K562 (cell line): ENCODE results near the gene CHPF. TPM values are rescaled to one million over a fixed set of nuclear protein-coding genes. Genes with fewer than 3 reads are reported as not detected.

Experiments used
- BRD9 ChIP-seq: fragments of 450-650 bp; IDR thresholded peaks from 2 replicates; pipeline ENCODE4 v1.6.1; 2018; ENCODE audit warnings: low read depth; ENCODE audit not compliant: partially characterized antibody
- C11orf30 ChIP-seq: fragments of 450-650 bp; IDR thresholded peaks from 2 replicates; pipeline ENCODE4 v1.6.1; 2016; ENCODE audit warnings: low read depth, mild to moderate bottlenecking
- CREM ChIP-seq: IDR thresholded peaks from 2 replicates; pipeline ENCODE4 v1.6.1; 2014; ENCODE audit warnings: antibody characterized with exemption, low read depth
- CTBP1 ChIP-seq: fragments of 450-650 bp; IDR thresholded peaks from 2 replicates; pipeline ENCODE4 v1.6.1; 2016; ENCODE audit warnings: borderline replicate concordance
- CTCFL ChIP-seq: IDR thresholded peaks from 2 replicates; pipeline ENCODE4 v1.6.1; 2011; ENCODE audit warnings: borderline replicate concordance, low read depth, mild to moderate bottlenecking, moderate library complexity, low read length; ENCODE audit not compliant: insufficient read depth, poor library complexity, severe bottlenecking
- GATA2 ChIP-seq: sonication (generic); formaldehyde crosslinking; IDR thresholded peaks from 2 replicates; pipeline ENCODE4 v1.4.0; 2020; ENCODE audit warnings: mild to moderate bottlenecking, missing genetic modification reagents
- GATAD2A ChIP-seq: fragments of 450-650 bp; IDR thresholded peaks from 2 replicates; pipeline ENCODE4 v1.6.1; 2017
- HLTF ChIP-seq: fragments of 450-650 bp; IDR thresholded peaks from 2 replicates; pipeline ENCODE4 v1.6.1; 2016
- KAT7 ChIP-seq: sonication (generic); formaldehyde crosslinking; IDR thresholded peaks from 2 replicates; pipeline ENCODE4 v1.8.0; 2022; ENCODE audit warnings: missing genetic modification reagents, mild to moderate bottlenecking, borderline replicate concordance
- KDM5B ChIP-seq: fragments of 200-600 bp; sonication (generic); IDR thresholded peaks from 2 replicates; pipeline ENCODE4 v1.6.1; 2012; ENCODE audit warnings: low read depth, mild to moderate bottlenecking, moderate library complexity, low read length, control low read depth, inconsistent platforms; ENCODE audit not compliant: insufficient replicate concordance
- NR2C1 ChIP-seq, 2 experiments: fragments of 450-650 bp; IDR thresholded peaks; 2 replicates each; pipeline ENCODE4 v1.6.1; 2017; ENCODE audit warnings: mild to moderate bottlenecking in 2 of 2, antibody characterized with exemption in 1 of 2, inconsistent platforms in 1 of 2, missing compliant biosample characterization in 1 of 2, missing genetic modification characterization in 1 of 2
- NR2C2 ChIP-seq, 2 experiments: fragments of 200-800 bp in 1 of 2; sonication (Bioruptor generic) in 1 of 2; sonication (generic) in 1 of 2; formaldehyde crosslinking in 1 of 2; IDR thresholded peaks; 2 replicates each; pipeline versions ENCODE4 v1.6.1 to v1.8.0; 2016 to 2022; ENCODE audit warnings: mild to moderate bottlenecking in 1 of 2, missing compliant biosample characterization in 1 of 2, missing genetic modification characterization in 1 of 2, missing genetic modification reagents in 1 of 2
- PHB ChIP-seq: fragments of 250-450 bp; sonication (Bioruptor Pico); IDR thresholded peaks from 2 replicates; pipeline ENCODE4 v1.5.0; 2021
- RBM25 ChIP-seq: fragments of 200-400 bp; formaldehyde crosslinking; IDR thresholded peaks from 2 replicates; pipeline ENCODE4 v1.6.1; 2018; ENCODE audit warnings: low read length, low read depth, moderate library complexity; ENCODE audit not compliant: severe bottlenecking
- SMARCA5 ChIP-seq: fragments of 450-650 bp; IDR thresholded peaks from 2 replicates; pipeline ENCODE4 v1.6.1; 2016
- SP1 ChIP-seq: sonication (generic); formaldehyde crosslinking; IDR thresholded peaks from 2 replicates; pipeline ENCODE4 v1.8.1; 2022; ENCODE audit warnings: mild to moderate bottlenecking, missing genetic modification reagents
- STAT5B ChIP-seq: fragments of 250-450 bp; sonication (Bioruptor Pico); IDR thresholded peaks from 2 replicates; pipeline ENCODE4 v1.8.0; 2021; ENCODE audit warnings: mild to moderate bottlenecking, inconsistent platforms
- XRCC3 ChIP-seq: fragments of 450-650 bp; IDR thresholded peaks from 2 replicates; pipeline ENCODE4 v1.6.1; 2017; ENCODE audit warnings: mild to moderate bottlenecking, moderate library complexity
- YBX1 ChIP-seq: fragments of 450-650 bp; IDR thresholded peaks from 2 replicates; pipeline ENCODE4 v1.7.1; 2016; ENCODE audit warnings: mild to moderate bottlenecking
- ZFX ChIP-seq: sonication (generic); formaldehyde crosslinking; IDR thresholded peaks from 2 replicates; pipeline ENCODE4 v1.8.0; 2022; ENCODE audit warnings: mild to moderate bottlenecking, missing genetic modification reagents, moderate library complexity
- ZMIZ1 ChIP-seq, 2 experiments: fragments of 150-350 bp in 1 of 2; IDR thresholded peaks; 2 replicates each; pipeline ENCODE4 v1.6.1; 2012 to 2016; ENCODE audit warnings: low read depth in 2 of 2, low read length in 2 of 2, mild to moderate bottlenecking in 1 of 2, moderate library complexity in 1 of 2
- ZNF133 ChIP-seq: fragments of 250-450 bp; sonication (Bioruptor Pico); IDR thresholded peaks from 2 replicates; pipeline ENCODE4 v1.4.0; 2020; ENCODE audit warnings: mild to moderate bottlenecking
- ZNF316 ChIP-seq: fragments of 450-650 bp; IDR thresholded peaks from 2 replicates; pipeline ENCODE4 v1.6.1; 2016
- ZNF41 ChIP-seq: fragments of 250-450 bp; sonication (Bioruptor Pico); conservative IDR thresholded peaks from 2 replicates; pipeline ENCODE4 v1.4.0; 2020; ENCODE audit warnings: mild to moderate bottlenecking
- ZNF431 ChIP-seq: sonication (generic); formaldehyde crosslinking; IDR thresholded peaks from 2 replicates; pipeline ENCODE4 v1.8.0; 2022; ENCODE audit warnings: mild to moderate bottlenecking, missing genetic modification reagents
- ZSCAN32 ChIP-seq: fragments of 450-650 bp; formaldehyde crosslinking; IDR thresholded peaks from 2 replicates; pipeline ENCODE4 v1.4.0; 2020; ENCODE audit warnings: mild to moderate bottlenecking, moderate library complexity
- polyA plus RNA-seq, 8 experiments: library from polyadenylated mRNA; depleted of rRNA in 4 of 8; stranded (reverse) in 5 of 8; unstranded in 3 of 8; fragments of >200 nt; fragmentation: Nextera tagmentation in 2 of 8; fragmentation: Illumina TruSeq in 1 of 8; extraction: Ambion mirVana in 2 of 8; extraction: Trizol in 1 of 8; gene quantifications; 2 replicates each; pipeline versions ENCODE4 v1.2.1 to v1.2.3, GENCODE V29; 2011 to 2014; ENCODE audit warnings: inconsistent platforms in 1 of 8, missing spikeins in 1 of 8
- total RNA-seq, 7 experiments: library from RNA; depleted of rRNA in 6 of 7; stranded (reverse); fragments of >200 nt in 6 of 7; fragmentation: Illumina TruSeq in 2 of 7; extraction: Trizol in 2 of 7; gene quantifications; 2 replicates each; pipeline versions ENCODE4 v1.2.1 to v1.2.3, GENCODE V29; 2011 to 2021; ENCODE audit warnings: low replicate concordance in 1 of 7

CHPF gene
- total and polyA plus RNA-seq, 9 of the 15 experiments (the other 6 are each of a cell fraction or from before 2014, with no cell fraction given), result 0.15 to 57.2 (median 7.9) TPM

GRCh38 chr2:219509780-219510511, 33.7 kb downstream of the CHPF start (continued):
- TF ChIP-seq STAT5B (CRISPR knock-in tag), result no peak
- no peak for TF ChIP-seq RBM25
- TF ChIP-seq CREM, result peak; percentile 76
- peak; percentile 41; the same call in 1 of the 2 replicates for TF ChIP-seq SMARCA5
- peak in 1 of 2 experiments; percentile 94; a peak in 2 of 4 replicates for TF ChIP-seq ZMIZ1 (IDR thresholded peaks at IDR 0.05; ENCODE audit: low read depth in 2 of 2, low read length in 2 of 2)
- no peak for TF ChIP-seq KDM5B
- TF ChIP-seq ZNF41, result no peak
- peak; percentile 68 for TF ChIP-seq SP1 (CRISPR knock-in tag)
- no peak for TF ChIP-seq YBX1
- peak; percentile 75 for TF ChIP-seq CTBP1
- TF ChIP-seq CTCFL, result peak; percentile 77
- no peak for TF ChIP-seq ZNF316
- peak; percentile 91 for TF ChIP-seq GATA2 (CRISPR knock-in tag)
- no peak for TF ChIP-seq ZFX (CRISPR knock-in tag)
- peak; percentile 64; the same call in 1 of the 2 replicates for TF ChIP-seq NR2C2 (CRISPR knock-in tag; IDR thresholded peaks at IDR 0.05)
- peak; percentile 90 for TF ChIP-seq NR2C2 (tag; IDR thresholded peaks at IDR 0.05)
- TF ChIP-seq XRCC3, result no peak
- TF ChIP-seq HLTF, result peak; percentile 97
- TF ChIP-seq C11orf30, result no peak
- TF ChIP-seq GATAD2A, result peak; percentile 77
- TF ChIP-seq BRD9, result peak; percentile 39
- no peak for TF ChIP-seq ZNF133
- TF ChIP-seq KAT7, result no peak
- TF ChIP-seq NR2C1 (IDR thresholded peaks at IDR 0.05), result peak; percentile 81
- peak; percentile 87 for TF ChIP-seq NR2C1 (tag; IDR thresholded peaks at IDR 0.05)
- TF ChIP-seq ZNF431 (CRISPR knock-in tag), result no peak
- TF ChIP-seq ZSCAN32 (CRISPR knock-in tag), result no peak
- no peak for TF ChIP-seq PHB
